ENCODE results near the gene BTF3L4. TPM values are rescaled to one million over a fixed set of nuclear protein-coding genes. Genes with fewer than 3 reads are reported as not detected.
"Not testable (repeated sequence)": the region's sequence is repeated elsewhere in the genome, so short reads cannot be mapped to it uniquely, and the experiment has no call there.

BTF3L4 gene
- total and polyA plus RNA-seq, 2 experiments from 2014 or later = 112 to 154 TPM

DNA sequence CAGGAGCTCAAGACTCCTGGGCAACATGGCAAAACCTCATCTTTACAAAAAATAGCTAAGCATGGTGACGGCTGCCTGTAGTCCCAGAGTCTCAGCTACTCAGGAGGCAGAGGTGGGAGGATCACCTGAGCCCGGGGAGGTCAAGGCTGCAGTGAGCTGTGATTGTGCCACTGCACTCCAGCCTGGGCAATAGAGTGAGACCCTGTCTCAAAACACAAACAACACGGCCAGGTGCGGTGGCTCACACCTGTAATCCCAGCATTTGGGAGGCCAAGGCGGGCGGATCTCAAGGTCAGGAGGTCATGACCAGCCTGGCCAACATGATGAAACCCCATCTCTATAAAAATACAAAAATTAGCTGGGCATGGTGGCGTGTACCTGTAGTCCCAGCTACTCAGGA lies 38.2 kb downstream of the BTF3L4 start:
- H3K4me3 Mint-ChIP-seq; H3K9me2 ChIP-seq (ENCODE audit: insufficient read depth); H3K36me3 ChIP-seq (ENCODE audit: insufficient read depth); H3K27ac Mint-ChIP-seq; H4K20me1 ChIP-seq (replicated peaks; ENCODE audit: insufficient read depth); ATAC-seq; H3K27ac ChIP-seq (ENCODE audit: low read depth); H3K4me1 Mint-ChIP-seq; H3K9me3 Mint-ChIP-seq; DNase-seq (ENCODE audit: low spot score); H3K27me3 ChIP-seq (ENCODE audit: insufficient read depth); H3F3A ChIP-seq (replicated peaks; ENCODE audit: low read depth); H3K4me1 ChIP-seq (ENCODE audit: insufficient read depth); H3K4me3 ChIP-seq; H3K27me3 Mint-ChIP-seq (ENCODE audit: insufficient read depth, low read depth, poor library complexity); H3K4me2 ChIP-seq; H3K79me2 ChIP-seq (replicated peaks; ENCODE audit: insufficient read depth); H2AFZ ChIP-seq: not testable (repeated sequence)
- peaks cover 25% of the 10 kb centered on the region for H3K36me3 Mint-ChIP-seq (ENCODE audit: low read depth)

DNA sequence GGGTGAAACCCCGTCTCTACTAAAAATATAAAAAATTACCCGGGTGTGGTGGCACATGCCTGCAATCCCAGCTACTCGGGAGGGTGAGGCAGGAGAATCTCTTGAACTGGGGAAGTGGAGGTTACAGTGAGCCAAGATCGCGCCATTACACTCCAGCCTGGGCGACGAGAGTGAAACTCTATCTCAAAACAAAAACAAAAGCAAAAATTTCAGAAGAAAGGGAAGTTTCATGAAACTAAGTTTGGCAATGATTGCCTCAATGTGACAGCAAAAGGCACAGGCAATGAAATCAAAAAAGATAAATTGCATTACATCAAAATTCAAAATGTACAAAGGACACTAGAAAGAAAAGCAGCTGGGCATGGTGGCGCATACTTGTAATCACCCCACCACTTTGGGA lies 40.1 kb downstream of the BTF3L4 start:
- no peak overlapping the region for H3K4me3 ChIP-seq
- Mint-ChIP-seq H3K9me3 (peaks cover 2% of the 10 kb centered on the region), H3K36me3 (ENCODE audit: low read depth) (peaks cover 7% of the 10 kb centered on the region), H3K4me3 (no peak overlapping the region), H3K27ac (no peak overlapping the region), H3K27me3 (ENCODE audit: insufficient read depth, low read depth, poor library complexity) (peaks cover 5% of the 10 kb centered on the region), H3K4me1 (no peaks in the 10 kb centered on the region)
- no peak for DNase-seq (ENCODE audit: low spot score)
- no peak for ATAC-seq
- H3K36me3 ChIP-seq (ENCODE audit: insufficient read depth) = no peaks in the 10 kb centered on the region
- H2AFZ ChIP-seq = no peak overlapping the region
- H3K4me2 ChIP-seq = no peak overlapping the region
- H3K4me1 ChIP-seq (ENCODE audit: insufficient read depth) = no peaks in the 10 kb centered on the region
- H3K27ac ChIP-seq (ENCODE audit: low read depth) = no peak overlapping the region
- no peaks in the 10 kb centered on the region for H3K27me3 ChIP-seq (ENCODE audit: insufficient read depth)
- no peaks in the 10 kb centered on the region for H3K9me2 ChIP-seq (ENCODE audit: insufficient read depth)
- no peaks in the 10 kb centered on the region for H3K79me2 ChIP-seq (replicated peaks; ENCODE audit: insufficient read depth)
- H3F3A ChIP-seq (replicated peaks; ENCODE audit: low read depth) = 0 out of 2 replicates have a peak, but pooled peaks cover 4% of the 10 kb centered on the region
- H4K20me1 ChIP-seq (replicated peaks; ENCODE audit: insufficient read depth) = 0 out of 2 replicates have a peak, but pooled peaks cover 7% of the 10 kb centered on the region
- TF ChIP-seq, protein P1, sequence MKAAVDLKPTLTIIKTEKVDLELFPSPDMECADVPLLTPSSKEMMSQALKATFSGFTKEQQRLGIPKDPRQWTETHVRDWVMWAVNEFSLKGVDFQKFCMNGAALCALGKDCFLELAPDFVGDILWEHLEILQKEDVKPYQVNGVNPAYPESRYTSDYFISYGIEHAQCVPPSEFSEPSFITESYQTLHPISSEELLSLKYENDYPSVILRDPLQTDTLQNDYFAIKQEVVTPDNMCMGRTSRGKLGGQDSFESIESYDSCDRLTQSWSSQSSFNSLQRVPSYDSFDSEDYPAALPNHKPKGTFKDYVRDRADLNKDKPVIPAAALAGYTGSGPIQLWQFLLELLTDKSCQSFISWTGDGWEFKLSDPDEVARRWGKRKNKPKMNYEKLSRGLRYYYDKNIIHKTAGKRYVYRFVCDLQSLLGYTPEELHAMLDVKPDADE (IDR thresholded peaks at IDR 0.05) = no peak
- no peak for TF ChIP-seq POLR2AphosphoS5 (IDR thresholded peaks at IDR 0.05; ENCODE audit: low read depth)
- TF ChIP-seq EZH2phosphoT487 (IDR thresholded peaks at IDR 0.05; ENCODE audit: unreplicated experiment) = no peak
- no peak for TF ChIP-seq NANOG (IDR thresholded peaks at IDR 0.05; ENCODE audit: borderline replicate concordance)
- no peak for TF ChIP-seq EZH2 (IDR thresholded peaks at IDR 0.05; ENCODE audit: low read depth, unreplicated experiment)
- no peak for TF ChIP-seq CREB1 (CRISPR knock-in tag; IDR thresholded peaks at IDR 0.05; ENCODE audit: low read depth)
- TF ChIP-seq, protein P2, sequence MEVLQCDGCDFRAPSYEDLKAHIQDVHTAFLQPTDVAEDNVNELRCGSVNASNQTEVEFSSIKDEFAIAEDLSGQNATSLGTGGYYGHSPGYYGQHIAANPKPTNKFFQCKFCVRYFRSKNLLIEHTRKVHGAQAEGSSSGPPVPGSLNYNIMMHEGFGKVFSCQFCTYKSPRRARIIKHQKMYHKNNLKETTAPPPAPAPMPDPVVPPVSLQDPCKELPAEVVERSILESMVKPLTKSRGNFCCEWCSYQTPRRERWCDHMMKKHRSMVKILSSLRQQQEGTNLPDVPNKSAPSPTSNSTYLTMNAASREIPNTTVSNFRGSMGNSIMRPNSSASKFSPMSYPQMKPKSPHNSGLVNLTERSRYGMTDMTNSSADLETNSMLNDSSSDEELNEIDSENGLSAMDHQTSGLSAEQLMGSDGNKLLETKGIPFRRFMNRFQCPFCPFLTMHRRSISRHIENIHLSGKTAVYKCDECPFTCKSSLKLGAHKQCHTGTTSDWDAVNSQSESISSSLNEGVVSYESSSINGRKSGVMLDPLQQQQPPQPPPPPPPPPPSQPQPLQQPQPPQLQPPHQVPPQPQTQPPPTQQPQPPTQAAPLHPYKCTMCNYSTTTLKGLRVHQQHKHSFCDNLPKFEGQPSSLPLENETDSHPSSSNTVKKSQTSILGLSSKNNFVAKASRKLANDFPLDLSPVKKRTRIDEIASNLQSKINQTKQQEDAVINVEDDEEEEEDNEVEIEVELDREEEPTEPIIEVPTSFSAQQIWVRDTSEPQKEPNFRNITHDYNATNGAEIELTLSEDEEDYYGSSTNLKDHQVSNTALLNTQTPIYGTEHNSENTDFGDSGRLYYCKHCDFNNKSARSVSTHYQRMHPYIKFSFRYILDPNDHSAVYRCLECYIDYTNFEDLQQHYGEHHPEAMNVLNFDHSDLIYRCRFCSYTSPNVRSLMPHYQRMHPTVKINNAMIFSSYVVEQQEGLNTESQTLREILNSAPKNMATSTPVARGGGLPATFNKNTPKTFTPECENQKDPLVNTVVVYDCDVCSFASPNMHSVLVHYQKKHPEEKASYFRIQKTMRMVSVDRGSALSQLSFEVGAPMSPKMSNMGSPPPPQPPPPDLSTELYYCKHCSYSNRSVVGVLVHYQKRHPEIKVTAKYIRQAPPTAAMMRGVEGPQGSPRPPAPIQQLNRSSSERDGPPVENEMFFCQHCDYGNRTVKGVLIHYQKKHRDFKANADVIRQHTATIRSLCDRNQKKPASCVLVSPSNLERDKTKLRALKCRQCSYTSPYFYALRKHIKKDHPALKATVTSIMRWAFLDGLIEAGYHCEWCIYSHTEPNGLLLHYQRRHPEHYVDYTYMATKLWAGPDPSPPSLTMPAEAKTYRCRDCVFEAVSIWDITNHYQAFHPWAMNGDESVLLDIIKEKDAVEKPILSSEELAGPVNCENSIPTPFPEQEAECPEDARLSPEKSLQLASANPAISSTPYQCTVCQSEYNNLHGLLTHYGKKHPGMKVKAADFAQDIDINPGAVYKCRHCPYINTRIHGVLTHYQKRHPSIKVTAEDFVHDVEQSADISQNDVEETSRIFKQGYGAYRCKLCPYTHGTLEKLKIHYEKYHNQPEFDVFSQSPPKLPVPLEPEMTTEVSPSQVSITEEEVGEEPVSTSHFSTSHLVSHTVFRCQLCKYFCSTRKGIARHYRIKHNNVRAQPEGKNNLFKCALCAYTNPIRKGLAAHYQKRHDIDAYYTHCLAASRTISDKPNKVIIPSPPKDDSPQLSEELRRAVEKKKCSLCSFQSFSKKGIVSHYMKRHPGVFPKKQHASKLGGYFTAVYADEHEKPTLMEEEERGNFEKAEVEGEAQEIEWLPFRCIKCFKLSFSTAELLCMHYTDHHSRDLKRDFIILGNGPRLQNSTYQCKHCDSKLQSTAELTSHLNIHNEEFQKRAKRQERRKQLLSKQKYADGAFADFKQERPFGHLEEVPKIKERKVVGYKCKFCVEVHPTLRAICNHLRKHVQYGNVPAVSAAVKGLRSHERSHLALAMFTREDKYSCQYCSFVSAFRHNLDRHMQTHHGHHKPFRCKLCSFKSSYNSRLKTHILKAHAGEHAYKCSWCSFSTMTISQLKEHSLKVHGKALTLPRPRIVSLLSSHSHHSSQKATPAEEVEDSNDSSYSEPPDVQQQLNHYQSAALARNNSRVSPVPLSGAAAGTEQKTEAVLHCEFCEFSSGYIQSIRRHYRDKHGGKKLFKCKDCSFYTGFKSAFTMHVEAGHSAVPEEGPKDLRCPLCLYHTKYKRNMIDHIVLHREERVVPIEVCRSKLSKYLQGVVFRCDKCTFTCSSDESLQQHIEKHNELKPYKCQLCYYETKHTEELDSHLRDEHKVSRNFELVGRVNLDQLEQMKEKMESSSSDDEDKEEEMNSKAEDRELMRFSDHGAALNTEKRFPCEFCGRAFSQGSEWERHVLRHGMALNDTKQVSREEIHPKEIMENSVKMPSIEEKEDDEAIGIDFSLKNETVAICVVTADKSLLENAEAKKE (CRISPR knock-in tag; IDR thresholded peaks at IDR 0.05) = no peak
- TF ChIP-seq JUNB (IDR thresholded peaks at IDR 0.05; ENCODE audit: unreplicated experiment) = no peak
- no peak for TF ChIP-seq STAT1 (IDR thresholded peaks at IDR 0.05; ENCODE audit: unreplicated experiment)
- TF ChIP-seq, protein P3, sequence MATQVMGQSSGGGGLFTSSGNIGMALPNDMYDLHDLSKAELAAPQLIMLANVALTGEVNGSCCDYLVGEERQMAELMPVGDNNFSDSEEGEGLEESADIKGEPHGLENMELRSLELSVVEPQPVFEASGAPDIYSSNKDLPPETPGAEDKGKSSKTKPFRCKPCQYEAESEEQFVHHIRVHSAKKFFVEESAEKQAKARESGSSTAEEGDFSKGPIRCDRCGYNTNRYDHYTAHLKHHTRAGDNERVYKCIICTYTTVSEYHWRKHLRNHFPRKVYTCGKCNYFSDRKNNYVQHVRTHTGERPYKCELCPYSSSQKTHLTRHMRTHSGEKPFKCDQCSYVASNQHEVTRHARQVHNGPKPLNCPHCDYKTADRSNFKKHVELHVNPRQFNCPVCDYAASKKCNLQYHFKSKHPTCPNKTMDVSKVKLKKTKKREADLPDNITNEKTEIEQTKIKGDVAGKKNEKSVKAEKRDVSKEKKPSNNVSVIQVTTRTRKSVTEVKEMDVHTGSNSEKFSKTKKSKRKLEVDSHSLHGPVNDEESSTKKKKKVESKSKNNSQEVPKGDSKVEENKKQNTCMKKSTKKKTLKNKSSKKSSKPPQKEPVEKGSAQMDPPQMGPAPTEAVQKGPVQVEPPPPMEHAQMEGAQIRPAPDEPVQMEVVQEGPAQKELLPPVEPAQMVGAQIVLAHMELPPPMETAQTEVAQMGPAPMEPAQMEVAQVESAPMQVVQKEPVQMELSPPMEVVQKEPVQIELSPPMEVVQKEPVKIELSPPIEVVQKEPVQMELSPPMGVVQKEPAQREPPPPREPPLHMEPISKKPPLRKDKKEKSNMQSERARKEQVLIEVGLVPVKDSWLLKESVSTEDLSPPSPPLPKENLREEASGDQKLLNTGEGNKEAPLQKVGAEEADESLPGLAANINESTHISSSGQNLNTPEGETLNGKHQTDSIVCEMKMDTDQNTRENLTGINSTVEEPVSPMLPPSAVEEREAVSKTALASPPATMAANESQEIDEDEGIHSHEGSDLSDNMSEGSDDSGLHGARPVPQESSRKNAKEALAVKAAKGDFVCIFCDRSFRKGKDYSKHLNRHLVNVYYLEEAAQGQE (IDR thresholded peaks at IDR 0.05; ENCODE audit: unreplicated experiment) = no peak
- TF ChIP-seq ZNF114 (CRISPR knock-in tag; IDR thresholded peaks at IDR 0.05) = no peak
